ENCODE data around the gene RFX7.

DNA sequence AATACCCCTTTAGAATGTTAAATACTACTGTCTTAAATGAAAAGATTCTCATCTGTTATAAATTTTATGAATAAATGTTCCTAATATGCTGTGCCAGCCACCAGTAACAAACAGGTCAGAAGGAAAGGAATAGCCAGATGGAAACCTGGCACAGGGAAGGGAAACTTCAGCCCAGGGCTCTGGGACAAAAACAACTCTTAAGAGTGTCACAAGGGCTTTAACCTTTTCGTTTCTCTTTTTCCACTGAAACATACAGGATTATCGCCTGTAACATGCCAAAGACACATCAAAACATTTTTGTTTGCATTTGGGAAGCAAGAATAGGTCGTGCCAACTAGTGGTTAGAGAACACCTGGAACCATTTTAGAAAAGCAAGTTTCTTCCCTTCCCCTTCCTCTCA, 141.2 kb downstream of the RFX7 start:
- TF ChIP-seq, protein P1, sequence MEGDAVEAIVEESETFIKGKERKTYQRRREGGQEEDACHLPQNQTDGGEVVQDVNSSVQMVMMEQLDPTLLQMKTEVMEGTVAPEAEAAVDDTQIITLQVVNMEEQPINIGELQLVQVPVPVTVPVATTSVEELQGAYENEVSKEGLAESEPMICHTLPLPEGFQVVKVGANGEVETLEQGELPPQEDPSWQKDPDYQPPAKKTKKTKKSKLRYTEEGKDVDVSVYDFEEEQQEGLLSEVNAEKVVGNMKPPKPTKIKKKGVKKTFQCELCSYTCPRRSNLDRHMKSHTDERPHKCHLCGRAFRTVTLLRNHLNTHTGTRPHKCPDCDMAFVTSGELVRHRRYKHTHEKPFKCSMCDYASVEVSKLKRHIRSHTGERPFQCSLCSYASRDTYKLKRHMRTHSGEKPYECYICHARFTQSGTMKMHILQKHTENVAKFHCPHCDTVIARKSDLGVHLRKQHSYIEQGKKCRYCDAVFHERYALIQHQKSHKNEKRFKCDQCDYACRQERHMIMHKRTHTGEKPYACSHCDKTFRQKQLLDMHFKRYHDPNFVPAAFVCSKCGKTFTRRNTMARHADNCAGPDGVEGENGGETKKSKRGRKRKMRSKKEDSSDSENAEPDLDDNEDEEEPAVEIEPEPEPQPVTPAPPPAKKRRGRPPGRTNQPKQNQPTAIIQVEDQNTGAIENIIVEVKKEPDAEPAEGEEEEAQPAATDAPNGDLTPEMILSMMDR (IDR thresholded peaks at IDR 0.05), result no peak
- TF ChIP-seq POLR2A (IDR thresholded peaks at IDR 0.05), result no peak
